Panc1 (cell line): ENCODE results near the gene C9orf78. TPM values are rescaled to one million over a fixed set of nuclear protein-coding genes. Genes with fewer than 3 reads are reported as not detected.

Source experiments
- ATAC-seq: fragments of 200-7000 bp; cut with Tn5 transposase; 2 replicates; pipeline ENCODE4 v1.9.1; 2020; ENCODE audit warnings: mild to moderate bottlenecking, moderate library complexity
- BruUV-seq: library from RNA; stranded (reverse); fragments of 400-500 nt; replicated peaks from 2 replicates; lab custom pipeline; 2021; lab: Mats Ljungman, UMichigan
- CTCF ChIA-PET: fragments of 300-600 bp; sonication (Branson Sonifier 250); formaldehyde crosslinking; loops from one replicate; lab custom pipeline; 2022; ENCODE audit warnings: antibody characterized with exemption; lab: Charles Lee
- POLR2A ChIA-PET: fragments of 300-600 bp; sonication (Branson Sonifier 250); formaldehyde crosslinking; loops from one replicate; lab custom pipeline; 2022; ENCODE audit warnings: antibody characterized with exemption; lab: Charles Lee
- DNase-seq: peaks from one replicate; pipeline ENCODE4 v3.0.0-alpha.2; 2010; ENCODE audit warnings: low read depth, low spot score
- H3K27ac ChIP-seq: 2 replicates; pipeline ENCODE4 v1.5.1; 2011; ENCODE audit warnings: mild to moderate bottlenecking, low read length, inconsistent platforms
- H3K27me3 ChIP-seq: fragments of 200-500 bp; sonication (Bioruptor generic); 2 replicates; pipeline ENCODE4 v1.6.0; 2014; ENCODE audit warnings: low read length, inconsistent platforms; ENCODE audit not compliant: control insufficient read depth, insufficient read depth
- H3K36me3 ChIP-seq: fragments of 200-500 bp; sonication (Bioruptor generic); 2 replicates; pipeline ENCODE4 v1.5.1; 2014; ENCODE audit warnings: inconsistent platforms, mild to moderate bottlenecking, low read length, moderate library complexity; ENCODE audit not compliant: control insufficient read depth, insufficient read depth
- H3K4me1 ChIP-seq: 2 replicates; pipeline ENCODE4 v1.5.1; 2011; ENCODE audit warnings: inconsistent platforms, mild to moderate bottlenecking, low read length, moderate library complexity; ENCODE audit not compliant: control insufficient read depth, insufficient read depth
- H3K4me3 ChIP-seq, 2 experiments: 2 replicates each; pipeline ENCODE4 v1.5.1; 2011 to 2012; ENCODE audit warnings: low read depth in 2 of 2, low read length in 2 of 2, mild to moderate bottlenecking in 2 of 2, inconsistent platforms in 1 of 2, moderate library complexity in 1 of 2
- H3K9me3 ChIP-seq: fragments of 200-500 bp; sonication (Bioruptor generic); 2 replicates; pipeline ENCODE4 v1.5.1; 2014; ENCODE audit warnings: low read depth, mild to moderate bottlenecking, inconsistent platforms, low read length, moderate library complexity; ENCODE audit not compliant: control insufficient read depth, insufficient read depth
- CTCF ChIP-seq: fragments of 450-650 bp; IDR thresholded peaks from 2 replicates; pipeline ENCODE4 v1.5.1; 2017; ENCODE audit warnings: mild to moderate bottlenecking
- POLR2AphosphoS5 ChIP-seq: IDR thresholded peaks from 2 replicates; pipeline ENCODE4 v1.6.1; 2012; ENCODE audit warnings: mild to moderate bottlenecking, low read depth, low read length, moderate library complexity
- REST ChIP-seq, 2 experiments: IDR thresholded peaks; 2 replicates each; pipeline ENCODE4 v1.6.1; 2011 to 2012; ENCODE audit warnings: low read depth in 2 of 2, control low read depth in 1 of 2, low read length in 1 of 2, mild to moderate bottlenecking in 1 of 2, moderate library complexity in 1 of 2; ENCODE audit not compliant: insufficient read depth in 1 of 2
- SIN3A ChIP-seq: IDR thresholded peaks from 2 replicates; pipeline ENCODE4 v1.6.1; 2012; ENCODE audit warnings: low read depth, mild to moderate bottlenecking, low read length, moderate library complexity, borderline replicate concordance; ENCODE audit not compliant: insufficient read depth
- TCF7L2 ChIP-seq: IDR thresholded peaks from 2 replicates; pipeline ENCODE4 v1.6.1; 2011; ENCODE audit warnings: mild to moderate bottlenecking, low read depth, low read length, inconsistent platforms
- in situ Hi-C: cut with HindIII; loops from 2 replicates; pipeline ENCODE4 v1.10.0; 2016; ENCODE audit warnings: low sequenced_read_pairs, low pct_unique_long_range_greater_than_20kb
- intact Hi-C: fragments of 100-400 bp; cut with micrococcal nuclease; formaldehyde crosslinking; loops from one replicate; pipeline ENCODE4 v1.10.0; 2022; ENCODE audit not compliant: unreplicated experiment
- total RNA-seq: library from RNA; stranded (reverse); gene quantifications from one replicate; pipeline ENCODE4 v1.2.1, GENCODE V29; 2021; ENCODE audit not compliant: unreplicated experiment

C9orf78 gene
- total RNA-seq, 1 experiment from 2014 or later = 33.6 TPM

DNA sequence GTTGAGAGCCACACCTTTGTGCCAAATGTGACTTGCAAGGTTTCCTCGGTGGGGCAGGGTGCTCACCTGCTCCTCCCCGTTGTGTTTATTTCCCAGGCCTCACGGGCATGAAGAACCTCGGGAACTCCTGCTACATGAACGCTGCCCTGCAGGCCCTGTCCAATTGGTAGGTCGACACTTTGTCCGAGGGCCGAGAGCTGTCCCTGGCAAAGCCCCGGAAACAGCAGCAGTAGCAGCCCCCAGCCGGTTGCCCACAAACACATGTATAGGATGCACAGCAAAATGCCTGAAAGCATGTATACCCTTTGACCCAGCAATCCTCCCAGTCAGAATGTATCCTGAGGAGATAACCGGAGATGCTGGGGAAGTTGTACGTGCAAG, 26.4 kb upstream of the C9orf78 start:
- intact Hi-C loops = no loop called here
- in situ Hi-C loops = no loop called here
- Histone ChIP-seq H3K4me3 (no peak overlapping the region), H3K4me1 (no peaks in the 10 kb centered on the region), H3K27me3 (no peaks in the 10 kb centered on the region), H3K9me3 (no peaks in the 10 kb centered on the region), H3K27ac (no peak overlapping the region), H3K36me3 (no peaks in the 10 kb centered on the region)
- no TSS peak for BruUV-seq
- CTCF ChIA-PET = no interaction called here
- DNase-seq (no peak), ATAC-seq (no peak)
- POLR2A ChIA-PET = no interaction called here
- no peak for TF ChIP-seq POLR2AphosphoS5
- TF ChIP-seq REST (IDR thresholded peaks at IDR 0.05; ENCODE audit: insufficient read depth in 1 of 2, low read depth in 2 of 2, low read length in 1 of 2) = no peak
- TF ChIP-seq CTCF = no peak
- no peak for TF ChIP-seq SIN3A
- TF ChIP-seq TCF7L2 = no peak

- ATAC-seq (no peak), DNase-seq (no peak)
- CTCF ChIA-PET = no interaction called here
- no peak overlapping the region for H3K4me3 ChIP-seq
- no peaks in the 10 kb centered on the region for H3K27me3 ChIP-seq
- no peaks in the 10 kb centered on the region for H3K9me3 ChIP-seq
- H3K4me1 ChIP-seq = no peaks in the 10 kb centered on the region
- BruUV-seq = no TSS peak
- TF ChIP-seq POLR2AphosphoS5 (no peak), REST (IDR thresholded peaks at IDR 0.05; ENCODE audit: insufficient read depth in 1 of 2, low read depth in 2 of 2, low read length in 1 of 2) (no peak), TCF7L2 (no peak)
- in situ Hi-C loops (no loop called here), intact Hi-C loops (no loop called here)
- H3K27ac ChIP-seq = no peak overlapping the region
- no peaks in the 10 kb centered on the region for H3K36me3 ChIP-seq
- POLR2A ChIA-PET = no interaction called here
Observed at GRCh38 chr9:129860653-129861446, 25.8 kb upstream of the C9orf78 start.
